Measurements from ENCODE around the gene EIF4H.

GRCh38 chr7:74219416-74219815 is 45.3 kb downstream of the EIF4H start:
- TF ChIP-seq, protein P1, sequence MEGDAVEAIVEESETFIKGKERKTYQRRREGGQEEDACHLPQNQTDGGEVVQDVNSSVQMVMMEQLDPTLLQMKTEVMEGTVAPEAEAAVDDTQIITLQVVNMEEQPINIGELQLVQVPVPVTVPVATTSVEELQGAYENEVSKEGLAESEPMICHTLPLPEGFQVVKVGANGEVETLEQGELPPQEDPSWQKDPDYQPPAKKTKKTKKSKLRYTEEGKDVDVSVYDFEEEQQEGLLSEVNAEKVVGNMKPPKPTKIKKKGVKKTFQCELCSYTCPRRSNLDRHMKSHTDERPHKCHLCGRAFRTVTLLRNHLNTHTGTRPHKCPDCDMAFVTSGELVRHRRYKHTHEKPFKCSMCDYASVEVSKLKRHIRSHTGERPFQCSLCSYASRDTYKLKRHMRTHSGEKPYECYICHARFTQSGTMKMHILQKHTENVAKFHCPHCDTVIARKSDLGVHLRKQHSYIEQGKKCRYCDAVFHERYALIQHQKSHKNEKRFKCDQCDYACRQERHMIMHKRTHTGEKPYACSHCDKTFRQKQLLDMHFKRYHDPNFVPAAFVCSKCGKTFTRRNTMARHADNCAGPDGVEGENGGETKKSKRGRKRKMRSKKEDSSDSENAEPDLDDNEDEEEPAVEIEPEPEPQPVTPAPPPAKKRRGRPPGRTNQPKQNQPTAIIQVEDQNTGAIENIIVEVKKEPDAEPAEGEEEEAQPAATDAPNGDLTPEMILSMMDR (IDR thresholded peaks at IDR 0.05): no peak
- TF ChIP-seq POLR2A (IDR thresholded peaks at IDR 0.05): no peak
- no peak for TF ChIP-seq EP300 (IDR thresholded peaks at IDR 0.05)
